HG03159 (cell line): ENCODE results near the gene DNAL4.
A peak's percentile ranks its signal among the peaks of the same experiment; 100 is the strongest.

ENCODE experiments used
- ATAC-seq: cut with Tn5 transposase; IDR thresholded peaks from one replicate; pipeline ENCODE4 v1.9.1; 2021; ENCODE audit warnings: mild to moderate bottlenecking, moderate library complexity; ENCODE audit not compliant: unreplicated experiment

DNAL4 gene

DNA sequence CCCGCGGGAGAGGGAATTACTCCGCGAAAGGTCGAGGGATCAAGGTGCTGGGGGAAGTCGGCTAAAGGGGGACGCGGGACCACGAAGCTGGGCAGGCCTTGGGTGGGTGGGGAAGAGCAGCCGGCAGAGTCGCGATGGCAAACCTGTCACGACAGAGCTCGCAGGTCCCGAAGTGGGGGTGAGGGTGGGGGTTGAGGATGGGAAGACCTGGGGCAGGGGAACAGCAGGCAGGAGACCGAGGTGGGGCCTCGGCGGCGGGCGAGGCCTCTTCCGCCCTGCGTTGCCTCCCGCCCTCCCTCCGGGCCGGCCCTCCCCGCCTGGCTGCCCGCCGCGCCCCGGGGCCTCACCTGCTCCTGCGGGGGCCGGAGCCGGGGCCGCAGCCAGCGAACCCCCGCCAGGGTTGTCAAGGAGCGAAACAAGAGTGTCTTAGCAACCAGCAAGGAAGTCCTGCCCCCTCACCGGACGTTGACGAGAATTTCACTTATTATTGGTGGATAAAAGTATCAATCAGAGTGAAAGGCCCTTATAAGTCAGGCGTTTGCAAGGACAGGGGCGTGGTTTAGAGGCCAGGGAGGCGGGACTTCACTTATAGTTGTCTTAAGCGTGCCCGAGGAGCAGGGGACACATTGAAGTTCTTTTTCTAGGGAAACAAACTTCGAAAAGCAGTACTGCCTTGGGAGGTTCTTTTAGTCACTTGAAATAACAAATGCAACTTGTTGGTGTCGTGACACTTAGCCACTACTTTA is at the start of gene DNAL4:
DNAL4 (minus strand) TSS at position 423 of the 746 bp plus-strand sequence. CDS start 11,412 bp downstream, outside the sequence.
- peak; percentile 93 for ATAC-seq

- ATAC-seq: no peak
These were observed 49.3 kb upstream of the DNAL4 start for GRCh38 chr22:38843201-38843656.

GRCh38 chr22:38842512-38843200 is 48.7 kb upstream of the DNAL4 start:
- ATAC-seq: no peak

DNA sequence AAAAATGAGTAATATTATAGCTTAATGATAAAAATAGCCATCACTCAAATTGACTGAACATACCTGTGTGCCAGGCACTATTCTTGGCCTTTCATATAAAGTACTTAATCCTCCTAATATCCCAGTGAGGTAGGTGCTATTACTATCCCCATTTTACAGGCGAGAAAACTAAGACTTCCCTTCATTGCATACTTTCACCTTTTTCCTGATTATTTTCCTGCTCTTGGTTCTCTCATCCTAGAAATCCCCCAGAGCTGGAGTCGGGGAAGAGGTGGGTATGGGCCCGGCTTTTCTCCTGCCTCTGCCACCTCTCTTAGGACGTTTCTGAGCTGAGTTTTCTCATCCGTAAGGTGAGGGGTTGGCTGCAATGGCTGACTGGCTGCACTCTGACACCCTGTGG is 47.7 kb upstream of the DNAL4 start:
- ATAC-seq: no peak

DNA sequence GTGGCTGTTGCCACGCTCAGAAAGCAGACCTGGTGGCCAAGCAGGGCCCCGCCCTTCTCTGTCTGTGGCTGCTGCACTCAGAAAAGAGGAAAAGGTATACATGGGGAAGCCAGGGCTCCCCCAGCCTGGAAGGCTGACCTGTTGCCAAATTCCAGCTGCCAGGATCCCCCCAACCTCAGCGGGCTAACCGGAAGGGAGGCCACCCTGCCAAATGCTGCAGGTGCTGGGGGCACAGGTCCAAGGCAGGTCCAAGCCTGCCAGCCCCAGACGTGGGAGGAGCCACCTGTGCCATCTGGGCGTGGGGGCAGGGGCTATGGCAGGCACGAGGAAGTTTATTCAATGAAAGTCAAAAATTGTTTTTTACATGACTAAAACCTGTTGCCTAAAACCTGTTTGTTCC is 47.3 kb upstream of the DNAL4 start:
- ATAC-seq: no peak

- ATAC-seq: no peak
These were observed 46.2 kb upstream of the DNAL4 start for GRCh38 chr22:38840129-38840528.

DNA sequence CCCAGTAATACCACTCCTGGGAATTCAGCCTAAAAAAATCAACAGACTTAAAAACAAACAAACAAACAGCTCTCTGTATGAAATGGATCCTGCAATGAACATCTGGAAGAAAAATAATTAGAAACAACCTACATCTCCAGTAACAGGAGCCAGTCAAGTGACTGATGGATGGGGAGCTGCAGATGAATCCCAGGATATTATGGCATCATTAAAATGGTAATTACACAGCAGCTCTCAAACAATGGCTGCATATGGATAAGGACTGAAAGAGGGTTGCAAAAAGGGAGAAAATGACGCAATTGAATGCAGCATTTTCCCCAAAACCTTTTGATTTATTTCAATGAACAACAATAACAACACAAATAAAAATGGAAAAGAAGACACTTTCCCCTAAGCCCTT is 45.7 kb upstream of the DNAL4 start:
- no peak for ATAC-seq

GRCh38 chr22:38837414-38837928 is 43.5 kb upstream of the DNAL4 start:
- ATAC-seq: no peak

- ATAC-seq: no peak
These were observed 42.0 kb upstream of the DNAL4 start for GRCh38 chr22:38835888-38836301.

- ATAC-seq: no peak
These were observed 41.0 kb upstream of the DNAL4 start for GRCh38 chr22:38834991-38835390.

DNA sequence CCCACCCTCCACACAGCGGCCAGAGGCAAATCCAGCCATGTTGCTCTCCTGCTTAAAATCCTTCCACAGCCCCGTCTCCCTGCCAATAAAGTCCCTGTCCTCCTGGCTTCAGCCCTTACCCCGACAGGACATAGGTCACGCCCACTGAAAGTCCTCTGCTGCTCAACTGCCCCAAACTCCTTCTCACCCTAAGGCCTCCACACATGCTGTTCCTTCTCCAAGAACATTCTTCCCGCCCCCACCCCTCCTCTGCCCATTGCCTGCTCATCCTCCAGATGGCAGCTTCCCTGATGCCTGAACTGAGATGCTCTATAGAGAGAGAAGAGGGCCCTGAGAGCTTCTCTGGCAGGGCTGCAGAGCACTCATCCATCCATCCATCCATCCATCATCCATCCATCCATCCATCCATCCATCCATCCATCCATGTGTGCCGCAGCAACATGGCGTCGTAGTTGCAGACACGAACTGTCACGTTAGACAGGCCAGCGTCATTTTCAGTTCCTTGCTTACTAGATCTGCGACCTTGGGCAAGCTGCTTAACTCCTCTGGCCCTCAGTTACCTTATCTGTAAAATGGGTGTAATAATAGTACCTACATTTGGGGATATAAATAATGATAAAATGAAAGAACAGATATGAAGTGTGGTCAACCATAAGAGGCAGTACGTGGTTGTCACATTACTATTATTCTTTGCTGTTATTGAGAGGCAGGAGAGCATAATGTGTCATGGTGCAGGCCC is 40.4 kb upstream of the DNAL4 start:
- ATAC-seq: no peak

DNA sequence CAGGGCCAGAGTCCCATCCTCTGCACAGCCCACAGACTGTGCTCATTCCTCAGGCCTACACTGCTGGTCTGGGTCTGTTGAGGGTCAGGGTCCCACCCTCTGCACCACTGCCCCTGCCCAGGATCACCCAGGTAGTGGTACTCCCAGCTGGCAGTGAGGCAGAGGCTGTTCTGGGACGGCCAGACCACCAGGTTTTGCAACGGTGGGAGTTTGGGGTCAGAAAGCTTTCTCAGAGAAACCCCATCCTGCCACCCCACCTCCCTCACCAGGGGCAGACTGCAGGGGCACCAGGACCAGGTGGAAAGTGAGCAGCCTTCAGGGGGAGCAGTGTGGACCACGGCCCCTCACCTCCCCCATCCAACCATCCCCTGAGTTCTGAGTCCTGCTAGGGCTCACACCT is 39.1 kb upstream of the DNAL4 start:
- ATAC-seq: no peak

DNA sequence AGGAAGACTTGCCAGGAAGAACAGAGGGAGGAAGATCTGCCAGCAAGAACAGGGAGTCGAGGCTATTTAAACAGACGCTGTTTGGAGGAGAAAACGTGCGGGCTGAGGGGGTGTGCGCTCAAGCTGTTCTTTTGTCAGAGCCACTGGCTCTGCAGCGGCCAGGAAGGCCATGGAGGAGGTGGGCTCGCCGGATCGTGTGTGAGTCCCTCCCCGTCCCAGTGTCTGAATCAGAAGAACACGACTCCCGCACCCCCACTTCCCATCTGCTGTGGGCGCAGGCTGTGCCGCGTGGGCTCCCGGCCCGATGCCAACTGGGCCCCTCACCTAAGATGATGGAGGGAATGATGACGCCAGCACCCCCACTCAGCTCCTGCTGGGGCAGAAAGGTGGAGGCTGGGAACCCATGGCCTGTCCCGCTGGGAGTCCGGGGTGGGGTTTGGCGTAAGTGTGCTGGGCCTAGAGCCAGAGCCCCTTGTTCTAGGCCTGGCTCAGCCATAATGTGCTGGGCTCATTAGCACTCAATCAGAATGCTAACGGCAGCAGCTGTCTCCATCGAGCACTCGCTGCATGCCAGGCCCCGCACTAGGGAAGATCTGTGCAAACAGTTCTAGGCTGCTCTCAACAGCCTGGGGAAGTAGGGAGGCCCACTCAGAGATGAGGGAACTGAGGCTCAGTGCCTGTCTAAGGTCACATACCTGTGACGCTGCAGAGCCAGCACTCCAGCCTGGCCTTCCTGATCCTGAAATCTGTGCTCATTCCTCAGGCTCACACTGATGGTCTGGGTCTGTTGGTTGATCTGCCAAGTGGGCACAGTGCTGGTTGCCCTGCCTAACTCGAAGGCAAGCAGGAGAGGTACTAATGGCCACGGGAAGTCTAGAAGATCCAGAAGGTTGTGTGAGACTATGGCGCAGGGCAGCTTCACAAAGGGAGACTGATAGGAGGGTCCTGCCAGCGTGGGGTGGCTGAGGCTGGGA is 38.3 kb upstream of the DNAL4 start:
- no peak for ATAC-seq

- no peak for ATAC-seq
These were observed 37.4 kb upstream of the DNAL4 start for GRCh38 chr22:38831166-38831945.

- no peak for ATAC-seq
These were observed 36.8 kb upstream of the DNAL4 start for GRCh38 chr22:38830845-38831108.

- no peak for ATAC-seq
These were observed 36.3 kb upstream of the DNAL4 start for GRCh38 chr22:38830026-38830844.

DNA sequence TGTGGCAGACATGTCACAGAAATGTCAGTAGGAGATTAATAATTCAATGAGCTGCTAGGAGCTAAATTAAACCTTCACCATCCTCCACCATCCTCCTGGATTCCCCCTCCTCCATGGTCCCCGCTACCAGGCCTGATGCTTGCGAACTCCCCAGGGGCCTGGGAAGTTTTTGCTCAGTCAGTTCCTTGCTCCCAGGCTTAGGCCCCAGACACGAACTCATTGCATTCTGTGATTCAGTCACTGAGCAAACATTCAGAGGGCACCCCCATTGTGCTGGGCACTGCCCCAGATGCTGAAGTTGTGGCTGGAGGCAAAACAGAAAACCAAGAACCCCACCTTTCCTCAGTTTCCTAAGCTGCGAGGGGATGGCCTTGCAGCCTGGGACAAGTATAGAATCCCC is 35.5 kb upstream of the DNAL4 start:
- ATAC-seq: no peak

DNA sequence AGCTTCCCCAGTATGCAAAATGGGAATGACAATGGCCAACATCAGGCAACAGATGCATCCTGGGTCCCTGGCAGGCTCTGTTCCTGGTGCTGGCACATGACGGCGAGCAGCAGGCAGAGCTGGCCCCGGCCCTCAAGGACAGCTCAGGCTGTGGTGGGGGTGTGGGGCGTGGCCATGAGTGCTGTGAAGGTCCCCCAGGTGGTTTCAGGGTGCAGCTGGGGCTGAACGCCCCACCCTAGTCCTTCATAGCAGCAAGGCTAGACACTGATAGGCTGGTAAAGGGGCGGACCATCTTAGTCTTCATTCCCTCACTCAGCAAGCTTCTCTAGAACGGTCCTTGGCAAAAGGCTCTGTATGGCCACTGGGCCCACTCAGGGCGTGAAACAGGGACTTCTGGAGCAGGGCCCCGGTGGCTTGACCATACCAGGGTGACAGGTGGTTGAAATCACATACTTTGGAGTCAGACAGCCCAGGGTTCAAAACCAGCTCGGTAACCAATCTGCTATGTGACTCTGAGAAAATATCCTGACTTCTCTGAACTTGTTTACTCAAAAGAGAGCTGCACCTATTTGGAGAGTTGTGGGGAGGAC is 34.8 kb upstream of the DNAL4 start:
- no peak for ATAC-seq

DNA sequence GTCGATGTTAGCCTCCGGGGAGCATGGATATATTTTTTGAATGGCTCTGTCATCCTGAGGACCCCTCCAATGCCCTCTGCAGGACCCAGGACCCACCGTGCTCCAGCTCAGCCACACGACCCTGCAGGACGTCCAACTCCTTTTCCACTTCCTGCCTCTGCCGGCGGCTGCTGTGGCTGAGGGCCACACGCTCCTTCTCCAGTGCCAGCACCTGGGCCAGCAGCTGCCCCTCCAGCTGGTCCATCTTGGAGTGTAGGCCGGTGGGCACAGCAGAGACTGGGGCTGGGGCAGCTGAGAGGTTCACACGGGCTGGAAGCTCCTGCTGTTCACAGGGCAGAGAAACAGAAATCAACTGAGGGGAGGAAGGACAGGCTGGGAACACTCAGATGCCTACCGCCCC is 34.2 kb upstream of the DNAL4 start:
- ATAC-seq: no peak
